GM12878 (cell line): ENCODE data around the gene SATB2. TPM values are rescaled to one million over a fixed set of nuclear protein-coding genes. Genes with fewer than 3 reads are reported as not detected.

Experiments
- ATAC-seq: fragments of 200-7000 bp; cut with Tn5 transposase; 3 replicates; pipeline ENCODE4 v1.9.1; 2020; ENCODE audit warnings: mild to moderate bottlenecking, moderate library complexity
- BruUV-seq: library from RNA; stranded (reverse); fragments of 400-500 nt; replicated peaks from 2 replicates; lab custom pipeline; 2021; lab: Mats Ljungman, UMichigan
- CTCF ChIA-PET: fragments of 300-600 bp; sonication (Branson Sonifier 250); formaldehyde crosslinking; extraction: SDS; loops from one replicate; lab custom pipeline; 2021; ENCODE audit warnings: inconsistent platforms; lab: Yijun Ruan, JAX
- POLR2A ChIA-PET: fragments of 350-600 bp; formaldehyde crosslinking; extraction: SDS; loops from one replicate; lab custom pipeline; 2021; ENCODE audit warnings: inconsistent platforms; lab: Charles Lee
- RAD21 ChIA-PET: fragments of 300-600 bp; sonication (Branson Sonifier 250); formaldehyde crosslinking; loops from one replicate; lab custom pipeline; 2023; ENCODE audit warnings: antibody characterized with exemption; ENCODE audit not compliant: unreplicated experiment; lab: Charles Lee
- SMC1A ChIA-PET: fragments of 300-600 bp; sonication (Branson Sonifier 250); formaldehyde crosslinking; loops from one replicate; lab custom pipeline; 2023; ENCODE audit not compliant: unreplicated experiment, uncharacterized antibody; lab: Charles Lee
- DNase-seq: peaks from one replicate; pipeline ENCODE4 v3.0.0-alpha.2; 2011; ENCODE audit warnings: low read depth, low spot score
- FAIRE-seq: peaks from 3 replicates; lab custom pipeline; 2011; peaks lifted over from hg19 to GRCh38; lab: Jason Lieb, UNC
- H2AFZ ChIP-seq: 2 replicates; pipeline ENCODE4 v1.6.0; 2011; ENCODE audit warnings: low read depth, low read length, control low read depth; ENCODE audit not compliant: control insufficient read depth
- H3K27ac ChIP-seq: 2 replicates; pipeline ENCODE4 v1.5.1; 2011; ENCODE audit warnings: control low read depth; ENCODE audit not compliant: control insufficient read depth, insufficient read depth
- H3K27me3 ChIP-seq, 2 experiments: replicated peaks in 1 of 2; 2 replicates each; pipeline versions ENCODE4 v1.6.0 to v1.6.1; 2011; ENCODE audit warnings: low read length in 1 of 2; ENCODE audit not compliant: control insufficient read depth in 2 of 2, insufficient read depth in 2 of 2
- H3K36me3 ChIP-seq, 2 experiments: 2 replicates each; pipeline ENCODE4 v1.5.1; 2011; ENCODE audit warnings: low read length in 1 of 2; ENCODE audit not compliant: control insufficient read depth in 2 of 2, insufficient read depth in 2 of 2
- H3K4me1 ChIP-seq: 2 replicates; pipeline ENCODE4 v1.6.1; 2011; ENCODE audit warnings: mild to moderate bottlenecking, low read length, moderate library complexity, mixed read lengths; ENCODE audit not compliant: control insufficient read depth, insufficient read depth
- H3K4me2 ChIP-seq: 2 replicates; pipeline ENCODE4 v1.6.0; 2011; ENCODE audit warnings: control low read depth; ENCODE audit not compliant: control insufficient read depth, insufficient read depth
- H3K4me3 ChIP-seq: fragments of 200-600 bp; sonication (generic); 2 replicates; pipeline ENCODE4 v1.5.1; 2016
- H3K79me2 ChIP-seq: 2 replicates; pipeline ENCODE4 v1.6.0; 2011; ENCODE audit warnings: low read length; ENCODE audit not compliant: control insufficient read depth, insufficient read depth
- H3K9ac ChIP-seq: 2 replicates; pipeline ENCODE4 v1.8.0; 2011; ENCODE audit warnings: low read length, control low read depth, mixed read lengths; ENCODE audit not compliant: control insufficient read depth, insufficient read depth
- H3K9me3 ChIP-seq: replicated peaks from 3 replicates; pipeline ENCODE4 v1.5.1; 2011; ENCODE audit warnings: mild to moderate bottlenecking, low read length; ENCODE audit not compliant: control insufficient read depth, insufficient read depth
- H4K20me1 ChIP-seq: 2 replicates; pipeline ENCODE4 v1.6.0; 2011; ENCODE audit not compliant: control insufficient read depth, insufficient read depth
- BACH1 ChIP-seq: fragments of 450-650 bp; IDR thresholded peaks from 2 replicates; pipeline ENCODE4 v1.6.1; 2017; ENCODE audit warnings: mild to moderate bottlenecking, borderline replicate concordance
- CREM ChIP-seq: IDR thresholded peaks from 2 replicates; pipeline ENCODE4 v1.6.1; 2014; ENCODE audit warnings: antibody characterized with exemption, low read depth
- FOS ChIP-seq: IDR thresholded peaks from 3 replicates; pipeline ENCODE4 v1.6.1; 2011; ENCODE audit warnings: borderline replicate concordance; ENCODE audit not compliant: insufficient read length; ENCODE audit errors: extremely low read depth
- KAT2A ChIP-seq: conservative IDR thresholded peaks from 2 replicates; pipeline ENCODE4 v1.6.1; 2011; ENCODE audit warnings: low read depth, low read length; ENCODE audit not compliant: control insufficient read depth
- SMARCA5 ChIP-seq: fragments of 450-650 bp; IDR thresholded peaks from 2 replicates; pipeline ENCODE4 v1.6.1; 2017; ENCODE audit warnings: mild to moderate bottlenecking
- SP1 ChIP-seq: IDR thresholded peaks from one replicate; pipeline ENCODE4 v1.6.1; 2011; ENCODE audit warnings: low read depth, low read length
- WRNIP1 ChIP-seq: IDR thresholded peaks from 2 replicates; pipeline ENCODE4 v1.6.1; 2011; ENCODE audit warnings: low read depth, low read length, improper control_type of control experiment, borderline replicate concordance
- ZNF274 ChIP-seq: IDR thresholded peaks from one replicate; pipeline ENCODE4 v1.8.0; 2011; ENCODE audit not compliant: insufficient read length, insufficient read depth
- ZSCAN29 ChIP-seq: fragments of 450-650 bp; IDR thresholded peaks from 2 replicates; pipeline ENCODE4 v1.6.1; 2017; ENCODE audit warnings: mild to moderate bottlenecking, moderate library complexity
- whole genome bisulfite sequencing: methylation state at CpG from one replicate; pipeline ENCODE4 v1.1.6; 2016; ENCODE audit warnings: low lambda C conversion rate; ENCODE audit not compliant: insufficient replicate concordance, insufficient coverage; ENCODE audit errors: missing lambda C conversion rate; 5-methylcytosine and 5-hydroxymethylcytosine counted together
- in situ Hi-C: fragments of 300-500 bp; cut with MboI; formaldehyde crosslinking; loops from 9 replicates; pipeline ENCODE4 v1.14.3; 2018; ENCODE audit warnings: mixed read lengths
- intact Hi-C: fragments of 100-400 bp; cut with micrococcal nuclease; formaldehyde crosslinking; loops from one replicate; pipeline ENCODE4 v1.14.2; 2022; ENCODE audit not compliant: unreplicated experiment
- polyA plus RNA-seq, 11 experiments: library from polyadenylated mRNA; depleted of rRNA in 4 of 11; unstranded in 6 of 11; stranded (reverse) in 5 of 11; fragments of >200 nt; fragmentation: Nextera tagmentation in 4 of 11; fragmentation: Illumina TruSeq in 1 of 11; extraction: Ambion mirVana in 4 of 11; extraction: Trizol in 1 of 11; gene quantifications; 1 replicate in 1 of 11; 2 replicates in 10 of 11; pipeline versions ENCODE4 v1.2.1 to v1.2.3, GENCODE V29; 2011 to 2016; ENCODE audit warnings: inconsistent platforms in 2 of 11, missing spikeins in 2 of 11, low read depth in 1 of 11
- total RNA-seq, 4 experiments: library from RNA; depleted of rRNA in 3 of 4; stranded (reverse); fragments of >200 nt in 3 of 4; fragmentation: Illumina TruSeq in 1 of 4; extraction: Trizol in 1 of 4; gene quantifications; 2 replicates each; pipeline versions ENCODE4 v1.2.1 to v1.2.3, GENCODE V29; 2013 to 2021
- TF ChIP-seq, protein P1 (sequence below): IDR thresholded peaks from 2 replicates; pipeline ENCODE4 v1.6.1; 2012; ENCODE audit warnings: low read depth, low read length, improper control_type of control experiment
- TF ChIP-seq, protein P2 (sequence below): fragments of 450-650 bp; IDR thresholded peaks from 2 replicates; pipeline ENCODE4 v1.6.1; 2017; ENCODE audit warnings: mild to moderate bottlenecking, moderate library complexity

The SATB2 gene
- total and polyA plus RNA-seq, 10 of the 15 experiments (the other 5 are each of a cell fraction or from before 2014, with no cell fraction given) = 0.03 to 0.56 (median 0.08) TPM; not detected in 3

DNA sequence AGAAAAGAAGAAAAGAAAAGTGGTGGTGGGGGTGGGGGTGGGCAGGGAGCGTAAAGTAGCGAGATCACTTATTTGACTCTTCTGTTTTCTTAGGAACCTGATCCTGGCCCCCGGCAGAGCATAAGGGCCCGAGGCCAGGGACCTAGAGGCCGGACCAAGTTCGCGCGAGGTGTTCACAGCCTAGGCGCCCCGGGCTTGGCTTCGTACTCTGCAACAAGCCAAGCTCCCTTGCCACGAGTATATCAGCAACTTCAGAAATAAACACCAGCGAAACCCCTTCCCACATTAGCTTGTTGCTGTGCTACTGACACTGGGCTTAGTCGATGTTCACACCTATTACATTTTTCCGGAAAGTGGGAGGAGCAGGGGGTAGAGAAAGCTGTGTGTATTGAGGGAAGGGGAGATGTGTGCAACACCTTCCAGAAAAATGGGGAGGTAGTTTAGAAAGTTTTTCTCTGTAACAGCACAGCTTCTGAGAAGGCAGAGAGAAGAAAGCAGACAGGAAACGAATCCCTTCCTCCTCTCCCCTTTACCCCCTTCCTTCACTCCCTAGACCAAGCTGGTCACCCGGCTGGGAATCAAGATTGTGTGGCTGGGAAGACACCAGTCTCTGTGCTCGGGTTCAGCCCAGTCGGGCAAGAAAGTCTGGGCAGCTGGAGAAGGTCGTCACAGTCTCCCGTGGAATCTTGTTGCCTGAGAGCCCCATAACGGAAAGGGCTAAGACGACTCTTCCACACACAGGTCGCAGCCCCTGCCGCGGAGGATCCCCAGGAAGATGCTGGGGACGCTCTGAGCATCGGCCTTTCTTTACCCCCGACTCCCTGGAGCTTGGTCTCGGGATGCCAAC is 12.0 kb upstream of the SATB2 start:
- no peaks in the 10 kb centered on the region for H3K36me3 ChIP-seq
- no peak for DNase-seq
- no peaks in the 10 kb centered on the region; the same call in 2 of the 3 replicates for H3K9me3 ChIP-seq
- in situ Hi-C loops (no loop called here), intact Hi-C loops (no loop called here)
- no peak for TF ChIP-seq BACH1
- TF ChIP-seq CREM = no peak
- TF ChIP-seq SMARCA5 = no peak
- no peak for TF ChIP-seq WRNIP1
- no peak for TF ChIP-seq ZNF274
- no peak for TF ChIP-seq KAT2A
- TF ChIP-seq SP1 = no peak
- TF ChIP-seq, protein P1, sequence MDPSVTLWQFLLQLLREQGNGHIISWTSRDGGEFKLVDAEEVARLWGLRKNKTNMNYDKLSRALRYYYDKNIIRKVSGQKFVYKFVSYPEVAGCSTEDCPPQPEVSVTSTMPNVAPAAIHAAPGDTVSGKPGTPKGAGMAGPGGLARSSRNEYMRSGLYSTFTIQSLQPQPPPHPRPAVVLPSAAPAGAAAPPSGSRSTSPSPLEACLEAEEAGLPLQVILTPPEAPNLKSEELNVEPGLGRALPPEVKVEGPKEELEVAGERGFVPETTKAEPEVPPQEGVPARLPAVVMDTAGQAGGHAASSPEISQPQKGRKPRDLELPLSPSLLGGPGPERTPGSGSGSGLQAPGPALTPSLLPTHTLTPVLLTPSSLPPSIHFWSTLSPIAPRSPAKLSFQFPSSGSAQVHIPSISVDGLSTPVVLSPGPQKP = no peak
- TF ChIP-seq FOS = no peak
- no peak for TF ChIP-seq ZSCAN29
- TF ChIP-seq, protein P2, sequence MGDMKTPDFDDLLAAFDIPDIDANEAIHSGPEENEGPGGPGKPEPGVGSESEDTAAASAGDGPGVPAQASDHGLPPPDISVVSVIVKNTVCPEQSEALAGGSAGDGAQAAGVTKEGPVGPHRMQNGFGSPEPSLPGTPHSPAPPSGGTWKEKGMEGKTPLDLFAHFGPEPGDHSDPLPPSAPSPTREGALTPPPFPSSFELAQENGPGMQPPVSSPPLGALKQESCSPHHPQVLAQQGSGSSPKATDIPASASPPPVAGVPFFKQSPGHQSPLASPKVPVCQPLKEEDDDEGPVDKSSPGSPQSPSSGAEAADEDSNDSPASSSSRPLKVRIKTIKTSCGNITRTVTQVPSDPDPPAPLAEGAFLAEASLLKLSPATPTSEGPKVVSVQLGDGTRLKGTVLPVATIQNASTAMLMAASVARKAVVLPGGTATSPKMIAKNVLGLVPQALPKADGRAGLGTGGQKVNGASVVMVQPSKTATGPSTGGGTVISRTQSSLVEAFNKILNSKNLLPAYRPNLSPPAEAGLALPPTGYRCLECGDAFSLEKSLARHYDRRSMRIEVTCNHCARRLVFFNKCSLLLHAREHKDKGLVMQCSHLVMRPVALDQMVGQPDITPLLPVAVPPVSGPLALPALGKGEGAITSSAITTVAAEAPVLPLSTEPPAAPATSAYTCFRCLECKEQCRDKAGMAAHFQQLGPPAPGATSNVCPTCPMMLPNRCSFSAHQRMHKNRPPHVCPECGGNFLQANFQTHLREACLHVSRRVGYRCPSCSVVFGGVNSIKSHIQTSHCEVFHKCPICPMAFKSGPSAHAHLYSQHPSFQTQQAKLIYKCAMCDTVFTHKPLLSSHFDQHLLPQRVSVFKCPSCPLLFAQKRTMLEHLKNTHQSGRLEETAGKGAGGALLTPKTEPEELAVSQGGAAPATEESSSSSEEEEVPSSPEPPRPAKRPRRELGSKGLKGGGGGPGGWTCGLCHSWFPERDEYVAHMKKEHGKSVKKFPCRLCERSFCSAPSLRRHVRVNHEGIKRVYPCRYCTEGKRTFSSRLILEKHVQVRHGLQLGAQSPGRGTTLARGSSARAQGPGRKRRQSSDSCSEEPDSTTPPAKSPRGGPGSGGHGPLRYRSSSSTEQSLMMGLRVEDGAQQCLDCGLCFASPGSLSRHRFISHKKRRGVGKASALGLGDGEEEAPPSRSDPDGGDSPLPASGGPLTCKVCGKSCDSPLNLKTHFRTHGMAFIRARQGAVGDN = no peak
- no peak for FAIRE-seq
- no peak overlapping the region for H3K9ac ChIP-seq
- H3K4me2 ChIP-seq = no peak overlapping the region
- ChIA-PET POLR2A (no interaction called here), CTCF (interaction anchor here (0.7 to 1.2 kb wide), 3 partner anchors 44 to 1155 kb away, joined by 3 to 4 read pairs (median 3); no protein-coding TSS in a partner anchor), RAD21 (interaction anchor here (1.0 kb wide), 1 partner anchor 1157 kb away, joined by 3 read pairs; no protein-coding TSS in a partner anchor), SMC1A (interaction anchor here (0.6 to 1.0 kb wide), 2 partner anchors 451 to 1086 kb away, joined by 3 read pairs; no protein-coding TSS in a partner anchor)
- WGBS = 15% methylated on average over 24 of the region's 30 CpGs
- H3K27me3 ChIP-seq = peaks cover 16 to 30% of the 10 kb centered on the region in 2 experiments
- ATAC-seq = no peak
- no TSS peak for BruUV-seq
- no peaks in the 10 kb centered on the region; the same call in 1 of the 2 replicates for H4K20me1 ChIP-seq
- H3K4me3 ChIP-seq = no peak overlapping the region
- no peak overlapping the region for H3K27ac ChIP-seq
- no peak overlapping the region for H2AFZ ChIP-seq
- H3K4me1 ChIP-seq = no peaks in the 10 kb centered on the region
- no peaks in the 10 kb centered on the region for H3K79me2 ChIP-seq
